Measurements from ENCODE around the gene RPRD1A.

Gene RPRD1A

GRCh38 chr18:35953688-35954087 is 113.7 kb downstream of the RPRD1A start:
- TF ChIP-seq GABPA (IDR thresholded peaks at IDR 0.05; ENCODE audit: low read depth) (no peak), POLR2AphosphoS5 (IDR thresholded peaks at IDR 0.05; ENCODE audit: low read depth) (no peak), REST (IDR thresholded peaks at IDR 0.05; ENCODE audit: insufficient replicate concordance, low read depth) (no peak)
- Histone ChIP-seq H3K4me3 (replicated peaks; ENCODE audit: insufficient read depth, low read length) (no peak overlapping the region), H3K27ac (replicated peaks) (no peak overlapping the region), H3K27me3 (ENCODE audit: insufficient read depth, poor library complexity, severe bottlenecking) (no peaks in the 10 kb centered on the region)
- DNase-seq (ENCODE audit: low read depth in 1 of 2, low spot score in 1 of 2), result no peak

GRCh38 chr18:35950628-35950982 is 116.8 kb downstream of the RPRD1A start:
- TF ChIP-seq GABPA (IDR thresholded peaks at IDR 0.05; ENCODE audit: low read depth), result no peak
- no peak for TF ChIP-seq CTCF (IDR thresholded peaks at IDR 0.05; ENCODE audit: insufficient read depth, low read length)
- no peak for TF ChIP-seq POLR2AphosphoS5 (IDR thresholded peaks at IDR 0.05; ENCODE audit: low read depth)
- no peak for TF ChIP-seq SPI1 (IDR thresholded peaks at IDR 0.05; ENCODE audit: borderline replicate concordance, low read depth)
- TF ChIP-seq REST (IDR thresholded peaks at IDR 0.05; ENCODE audit: insufficient replicate concordance, low read depth), result no peak
- no peak overlapping the region for H3K27ac ChIP-seq (replicated peaks)
- DNase-seq (ENCODE audit: low read depth in 1 of 2, low spot score in 1 of 2), result no peak
- H3K27me3 ChIP-seq (ENCODE audit: insufficient read depth, poor library complexity, severe bottlenecking), result no peaks in the 10 kb centered on the region
- H3K4me3 ChIP-seq (replicated peaks; ENCODE audit: insufficient read depth, low read length), result no peak overlapping the region; the same call in 1 of the 2 replicates

GRCh38 chr18:35949903-35950627 is 117.3 kb downstream of the RPRD1A start:
- no peak overlapping the region for H3K27ac ChIP-seq (replicated peaks)

GRCh38 chr18:35949090-35949489 is 118.3 kb downstream of the RPRD1A start:
- Histone ChIP-seq H3K4me3 (replicated peaks; ENCODE audit: insufficient read depth, low read length) (no peak overlapping the region), H3K27me3 (ENCODE audit: insufficient read depth, poor library complexity, severe bottlenecking) (no peaks in the 10 kb centered on the region), H3K27ac (replicated peaks) (no peak overlapping the region)
- no peak for TF ChIP-seq POLR2AphosphoS5 (IDR thresholded peaks at IDR 0.05; ENCODE audit: low read depth)
- no peak for TF ChIP-seq CTCF (IDR thresholded peaks at IDR 0.05; ENCODE audit: insufficient read depth, low read length)
- no peak for TF ChIP-seq SPI1 (IDR thresholded peaks at IDR 0.05; ENCODE audit: borderline replicate concordance, low read depth)
- no peak for TF ChIP-seq REST (IDR thresholded peaks at IDR 0.05; ENCODE audit: insufficient replicate concordance, low read depth)
- no peak for TF ChIP-seq GABPA (IDR thresholded peaks at IDR 0.05; ENCODE audit: low read depth)
- no peak for DNase-seq (ENCODE audit: low read depth in 1 of 2, low spot score in 1 of 2)

More at GRCh38 chr18:35949903-35950627, 117.3 kb downstream of the RPRD1A start:
- TF ChIP-seq GABPA (IDR thresholded peaks at IDR 0.05; ENCODE audit: low read depth) (no peak), CTCF (IDR thresholded peaks at IDR 0.05; ENCODE audit: insufficient read depth, low read length) (peak; percentile 96), SPI1 (IDR thresholded peaks at IDR 0.05; ENCODE audit: borderline replicate concordance, low read depth) (peak; percentile 51; the same call in 1 of the 2 replicates)
- DNase-seq (ENCODE audit: low read depth in 1 of 2, low spot score in 1 of 2), result peak; percentile 54 to 57
- H3K4me3 ChIP-seq (replicated peaks; ENCODE audit: insufficient read depth, low read length), result peak overlapping the region; percentile 55
- H3K27me3 ChIP-seq (ENCODE audit: insufficient read depth, poor library complexity, severe bottlenecking), result no peaks in the 10 kb centered on the region

All from HL-60 (cell line).